GM10847 (cell line): ENCODE results near the gene PCDH9.

Experiments used
- POLR2A ChIP-seq: IDR thresholded peaks from 2 replicates; pipeline ENCODE4 v1.6.1; 2011; ENCODE audit not compliant: insufficient read length; ENCODE audit errors: extremely low read depth

The PCDH9 gene

GRCh38 chr13:66530686-66531085 is 699.5 kb downstream of the PCDH9 start:
- TF ChIP-seq POLR2A, result no peak

- TF ChIP-seq POLR2A, result no peak
These were observed 700.0 kb downstream of the PCDH9 start for GRCh38 chr13:66530158-66530557.

- TF ChIP-seq POLR2A, result no peak
These were observed 701.1 kb downstream of the PCDH9 start for GRCh38 chr13:66528944-66529576.

- no peak for TF ChIP-seq POLR2A
These were observed 702.0 kb downstream of the PCDH9 start for GRCh38 chr13:66528180-66528579.

- TF ChIP-seq POLR2A, result no peak
These were observed 709.4 kb downstream of the PCDH9 start for GRCh38 chr13:66520511-66521355.

- no peak for TF ChIP-seq POLR2A
These were observed 710.9 kb downstream of the PCDH9 start for GRCh38 chr13:66519259-66519658.

GRCh38 chr13:66518068-66518467 is 712.1 kb downstream of the PCDH9 start:
- TF ChIP-seq POLR2A, result no peak

GRCh38 chr13:66513728-66514127 is 716.4 kb downstream of the PCDH9 start:
- TF ChIP-seq POLR2A, result no peak

GRCh38 chr13:66509175-66509574 is 721.0 kb downstream of the PCDH9 start:
- no peak for TF ChIP-seq POLR2A

GRCh38 chr13:66508153-66508909 is 721.8 kb downstream of the PCDH9 start:
- TF ChIP-seq POLR2A, result no peak

- no peak for TF ChIP-seq POLR2A
These were observed 723.2 kb downstream of the PCDH9 start for GRCh38 chr13:66506979-66507378.

GRCh38 chr13:66506051-66506777 is 723.9 kb downstream of the PCDH9 start:
- TF ChIP-seq POLR2A, result no peak

- no peak for TF ChIP-seq POLR2A
These were observed 726.2 kb downstream of the PCDH9 start for GRCh38 chr13:66503890-66504289.

GRCh38 chr13:66501181-66501580 is 729.0 kb downstream of the PCDH9 start:
- TF ChIP-seq POLR2A, result no peak

GRCh38 chr13:66492479-66492878 is 737.7 kb downstream of the PCDH9 start:
- no peak for TF ChIP-seq POLR2A
